ENCODE results near the gene SYCE3. TPM values are rescaled to one million over a fixed set of nuclear protein-coding genes. Genes with fewer than 3 reads are reported as not detected.
A peak's percentile ranks its signal among the peaks of the same experiment; 100 is the strongest.

SYCE3 gene
- polyA plus RNA-seq, 3 donors: 1.9 to 3.1 TPM; not detected in 1

DNA sequence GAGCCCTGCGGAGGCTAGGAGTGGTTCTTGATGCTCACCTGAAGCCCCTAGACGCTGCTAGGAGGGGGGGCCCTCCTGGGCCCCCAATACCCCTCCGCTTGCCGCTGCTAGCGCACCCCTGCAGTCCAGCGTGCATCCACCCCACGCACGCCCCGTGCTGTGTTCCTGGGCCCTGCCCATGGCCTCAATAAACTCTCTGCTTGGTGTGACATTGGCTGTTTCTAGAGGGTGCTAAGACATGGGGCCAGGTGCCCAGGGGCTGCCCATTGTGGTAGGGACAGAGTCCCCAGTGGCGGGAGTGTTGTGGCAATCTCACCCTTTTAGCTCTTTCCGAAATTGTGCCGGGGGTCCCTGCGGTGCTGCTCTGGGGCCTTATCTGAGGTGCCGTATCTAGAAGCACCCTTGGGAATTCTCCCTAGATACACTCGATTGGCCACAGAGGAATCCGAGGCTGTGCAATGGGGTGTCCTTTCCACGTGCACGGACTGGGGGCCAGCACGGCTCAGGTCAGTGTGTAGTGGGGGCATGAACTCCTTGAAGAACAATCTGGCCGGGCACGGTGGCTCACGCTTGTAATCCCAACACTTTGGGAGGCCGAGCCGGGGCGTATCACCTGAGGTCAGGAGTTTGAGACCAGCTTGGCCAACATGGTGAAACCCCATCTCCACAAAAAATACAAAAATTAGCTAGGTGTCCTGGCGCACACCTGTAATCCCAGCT is 48.8 kb upstream of the SYCE3 start:
- no peaks in the 10 kb centered on the region for H3K36me3 Mint-ChIP-seq
- peaks cover 0 to 4% (median 0%) of the 10 kb centered on the region in 7 donors for H3K9me3 Mint-ChIP-seq
- intact Hi-C loops (cut with micrococcal nuclease): no loop called here
- H3K27me3 Mint-ChIP-seq (ENCODE audit: low read depth in 3 of 3): peaks cover 29 to 59% (median 38%) of the 10 kb centered on the region in 3 donors
- no peak for DNase-seq
- H3K4me1 Mint-ChIP-seq: peaks cover 8% of the 10 kb centered on the region
- Histone ChIP-seq H2AFZ (ENCODE audit: insufficient read depth, low read depth, low read length, poor library complexity, severe bottlenecking) (no peak overlapping the region), H3K9ac (ENCODE audit: insufficient read depth, low read length, poor library complexity, severe bottlenecking) (no peak overlapping the region), H4K20me1 (ENCODE audit: insufficient read depth, low read length) (no peaks in the 10 kb centered on the region), H3K4me1 (ENCODE audit: control insufficient read depth in 1 of 2, insufficient read depth in 2 of 2, low read length in 2 of 2) (no peaks in the 10 kb centered on the region), H3K36me3 (replicated peaks in 1 of 2; ENCODE audit: control insufficient read depth in 1 of 2, insufficient read depth in 2 of 2, low read length in 2 of 2) (no peaks in the 10 kb centered on the region), H3K27me3 (ENCODE audit: control insufficient read depth in 2 of 2, insufficient read depth in 2 of 2, low read length in 2 of 2) (peaks cover 0 to 12% of the 10 kb centered on the region in 2 donors), H3K4me2 (replicated peaks; ENCODE audit: extremely low read depth, low read length, poor library complexity, severe bottlenecking) (no peak overlapping the region), H3K27ac (ENCODE audit: low read depth in 1 of 2, low read length in 2 of 2) (no peak overlapping the region), H3K79me2 (ENCODE audit: insufficient read depth, low read length) (no peaks in the 10 kb centered on the region), H3K4me3 (replicated peaks in 1 of 3; ENCODE audit: low read depth in 2 of 3, low read length in 3 of 3) (no peak overlapping the region), H3K9me3 (replicated peaks in 1 of 2; ENCODE audit: control insufficient read depth in 1 of 2, insufficient read depth in 1 of 2, low read length in 2 of 2) (no peaks in the 10 kb centered on the region)
- no peak overlapping the region for H3K27ac Mint-ChIP-seq
- WGBS (ENCODE audit: insufficient coverage): 96% methylated on average over 18 of the region's 26 CpGs
- peak overlapping the region in 1 of 2 donors; percentile 39 for H3K4me3 Mint-ChIP-seq
- no peak for TF ChIP-seq CTCF (IDR thresholded peaks at IDR 0.05)

- no peaks in the 10 kb centered on the region for H3K36me3 ChIP-seq (replicated peaks in 1 of 2; ENCODE audit: control insufficient read depth in 1 of 2, insufficient read depth in 2 of 2, low read length in 2 of 2)
- no peaks in the 10 kb centered on the region for H3K4me1 ChIP-seq (ENCODE audit: control insufficient read depth in 1 of 2, insufficient read depth in 2 of 2, low read length in 2 of 2)
- Mint-ChIP-seq H3K36me3 (no peaks in the 10 kb centered on the region), H3K4me3 (peak overlapping the region in 1 of 2 donors; percentile 47), H3K27ac (no peak overlapping the region), H3K4me1 (peaks cover 8% of the 10 kb centered on the region), H3K27me3 (ENCODE audit: low read depth in 3 of 3) (peaks cover 31 to 68% (median 44%) of the 10 kb centered on the region in 3 donors), H3K9me3 (peaks cover 0 to 4% (median 0%) of the 10 kb centered on the region in 7 donors)
- H3K4me2 ChIP-seq (replicated peaks; ENCODE audit: extremely low read depth, low read length, poor library complexity, severe bottlenecking): no peak overlapping the region
- no peak for TF ChIP-seq CTCF (IDR thresholded peaks at IDR 0.05)
- no peaks in the 10 kb centered on the region for H3K79me2 ChIP-seq (ENCODE audit: insufficient read depth, low read length)
- no peaks in the 10 kb centered on the region for H4K20me1 ChIP-seq (ENCODE audit: insufficient read depth, low read length)
- intact Hi-C loops (cut with micrococcal nuclease): no loop called here
- no peak overlapping the region for H3K4me3 ChIP-seq (replicated peaks in 1 of 3; ENCODE audit: low read depth in 2 of 3, low read length in 3 of 3)
- H2AFZ ChIP-seq (ENCODE audit: insufficient read depth, low read depth, low read length, poor library complexity, severe bottlenecking): no peak overlapping the region
- WGBS (ENCODE audit: insufficient coverage): 92% methylated on average over 14 of the region's 17 CpGs
- H3K27ac ChIP-seq (ENCODE audit: low read depth in 1 of 2, low read length in 2 of 2): no peak overlapping the region
- no peak for DNase-seq
- H3K27me3 ChIP-seq (ENCODE audit: control insufficient read depth in 2 of 2, insufficient read depth in 2 of 2, low read length in 2 of 2): peaks cover 0 to 22% of the 10 kb centered on the region in 2 donors
- H3K9ac ChIP-seq (ENCODE audit: insufficient read depth, low read length, poor library complexity, severe bottlenecking): no peak overlapping the region
- no peaks in the 10 kb centered on the region for H3K9me3 ChIP-seq (replicated peaks in 1 of 2; ENCODE audit: control insufficient read depth in 1 of 2, insufficient read depth in 1 of 2, low read length in 2 of 2)
These were observed 47.9 kb upstream of the SYCE3 start for GRCh38 chr22:50610581-50610980.

All from CD14-positive monocyte (primary cell).